Neuron (in vitro differentiated cells): ENCODE results near the gene USP6NL.

Source experiments
- H2AFZ ChIP-seq: one replicate; pipeline ENCODE4 v1.6.1; 2013; ENCODE audit warnings: low read depth, mild to moderate bottlenecking, inconsistent platforms, low read length, moderate library complexity
- H3K27me3 ChIP-seq: one replicate; pipeline ENCODE4 v1.6.1; 2013; ENCODE audit warnings: low read length; ENCODE audit not compliant: insufficient read depth
- H3K36me3 ChIP-seq: one replicate; pipeline ENCODE4 v1.6.1; 2013; ENCODE audit warnings: low read length; ENCODE audit not compliant: insufficient read depth
- H3K4me1 ChIP-seq: one replicate; pipeline ENCODE4 v1.6.1; 2013; ENCODE audit warnings: low read length; ENCODE audit not compliant: insufficient read depth
- H3K4me3 ChIP-seq: 2 replicates; pipeline ENCODE4 v1.5.1; 2013; ENCODE audit warnings: mild to moderate bottlenecking, low read length, moderate library complexity
- H3K9me3 ChIP-seq: one replicate; pipeline ENCODE4 v1.6.1; 2013; ENCODE audit warnings: low read length

Gene USP6NL

GRCh38 chr10:11462071-11462470 lies 149.4 kb downstream of the USP6NL start:
- no peaks in the 10 kb centered on the region for H3K9me3 ChIP-seq
- peaks cover 42% of the 10 kb centered on the region for H3K36me3 ChIP-seq
- no peaks in the 10 kb centered on the region for H3K4me1 ChIP-seq
- H3K4me3 ChIP-seq: no peak overlapping the region
- no peaks in the 10 kb centered on the region for H3K27me3 ChIP-seq
- no peak overlapping the region for H2AFZ ChIP-seq

GRCh38 chr10:11457336-11457735 lies 154.1 kb downstream of the USP6NL start:
- Histone ChIP-seq H3K4me1 (no peaks in the 10 kb centered on the region), H3K9me3 (no peaks in the 10 kb centered on the region), H3K27me3 (no peaks in the 10 kb centered on the region), H3K36me3 (peaks cover 21% of the 10 kb centered on the region), H2AFZ (no peak overlapping the region), H3K4me3 (no peak overlapping the region)

GRCh38 chr10:11454958-11455566 lies 156.4 kb downstream of the USP6NL start:
- H3K4me1 ChIP-seq: no peaks in the 10 kb centered on the region
- no peak overlapping the region for H3K4me3 ChIP-seq
- H3K9me3 ChIP-seq: no peaks in the 10 kb centered on the region
- H2AFZ ChIP-seq: no peak overlapping the region
- H3K36me3 ChIP-seq: peaks cover 5% of the 10 kb centered on the region
- H3K27me3 ChIP-seq: no peaks in the 10 kb centered on the region

- Histone ChIP-seq H3K36me3 (peaks cover 5% of the 10 kb centered on the region), H3K9me3 (no peaks in the 10 kb centered on the region), H2AFZ (no peak overlapping the region), H3K4me3 (no peak overlapping the region), H3K4me1 (no peaks in the 10 kb centered on the region), H3K27me3 (no peaks in the 10 kb centered on the region)
Observed at GRCh38 chr10:11454160-11454559, 157.3 kb downstream of the USP6NL start.

- Histone ChIP-seq H3K4me3 (no peak overlapping the region), H3K27me3 (no peaks in the 10 kb centered on the region), H3K36me3 (no peaks in the 10 kb centered on the region), H3K4me1 (peaks cover 5% of the 10 kb centered on the region), H3K9me3 (no peaks in the 10 kb centered on the region), H2AFZ (no peak overlapping the region)
Observed at GRCh38 chr10:11451640-11452260, 159.7 kb downstream of the USP6NL start.

GRCh38 chr10:11450427-11450826 lies 161.0 kb downstream of the USP6NL start:
- H3K9me3 ChIP-seq: no peaks in the 10 kb centered on the region
- peaks cover 5% of the 10 kb centered on the region for H3K4me1 ChIP-seq
- no peak overlapping the region for H3K4me3 ChIP-seq
- H2AFZ ChIP-seq: no peak overlapping the region
- no peaks in the 10 kb centered on the region for H3K27me3 ChIP-seq
- H3K36me3 ChIP-seq: no peaks in the 10 kb centered on the region

- H3K36me3 ChIP-seq: no peaks in the 10 kb centered on the region
- H3K4me1 ChIP-seq: peaks cover 5% of the 10 kb centered on the region
- no peak overlapping the region for H3K4me3 ChIP-seq
- no peaks in the 10 kb centered on the region for H3K9me3 ChIP-seq
- no peak overlapping the region for H2AFZ ChIP-seq
- H3K27me3 ChIP-seq: no peaks in the 10 kb centered on the region
Observed at GRCh38 chr10:11449761-11450160, 161.7 kb downstream of the USP6NL start.

- Histone ChIP-seq H2AFZ (no peak overlapping the region), H3K36me3 (no peaks in the 10 kb centered on the region), H3K9me3 (no peaks in the 10 kb centered on the region), H3K27me3 (no peaks in the 10 kb centered on the region), H3K4me3 (no peak overlapping the region), H3K4me1 (peaks cover 5% of the 10 kb centered on the region)
Observed at GRCh38 chr10:11448545-11449244, 162.8 kb downstream of the USP6NL start.

- no peaks in the 10 kb centered on the region for H3K9me3 ChIP-seq
- H3K36me3 ChIP-seq: no peaks in the 10 kb centered on the region
- H3K4me1 ChIP-seq: peaks cover 5% of the 10 kb centered on the region
- H3K4me3 ChIP-seq: no peak overlapping the region
- H3K27me3 ChIP-seq: no peaks in the 10 kb centered on the region
- H2AFZ ChIP-seq: no peak overlapping the region
Observed at GRCh38 chr10:11448190-11448544, 163.3 kb downstream of the USP6NL start.

GRCh38 chr10:11447586-11447985 lies 163.9 kb downstream of the USP6NL start:
- Histone ChIP-seq H3K9me3 (no peaks in the 10 kb centered on the region), H3K27me3 (no peaks in the 10 kb centered on the region), H3K4me1 (peaks cover 5% of the 10 kb centered on the region), H3K36me3 (no peaks in the 10 kb centered on the region), H3K4me3 (no peak overlapping the region), H2AFZ (no peak overlapping the region)

GRCh38 chr10:11446864-11447263 lies 164.6 kb downstream of the USP6NL start:
- H3K4me1 ChIP-seq: peaks cover 5% of the 10 kb centered on the region
- H3K4me3 ChIP-seq: no peak overlapping the region
- no peaks in the 10 kb centered on the region for H3K36me3 ChIP-seq
- H2AFZ ChIP-seq: no peak overlapping the region
- H3K27me3 ChIP-seq: no peaks in the 10 kb centered on the region
- H3K9me3 ChIP-seq: no peaks in the 10 kb centered on the region

GRCh38 chr10:11446133-11446532 lies 165.3 kb downstream of the USP6NL start:
- no peaks in the 10 kb centered on the region for H3K36me3 ChIP-seq
- H3K4me3 ChIP-seq: no peak overlapping the region
- no peaks in the 10 kb centered on the region for H3K9me3 ChIP-seq
- H3K27me3 ChIP-seq: no peaks in the 10 kb centered on the region
- H2AFZ ChIP-seq: no peak overlapping the region
- peaks cover 5% of the 10 kb centered on the region for H3K4me1 ChIP-seq

- peaks cover 17% of the 10 kb centered on the region for H3K4me1 ChIP-seq
- no peaks in the 10 kb centered on the region for H3K36me3 ChIP-seq
- no peaks in the 10 kb centered on the region for H3K27me3 ChIP-seq
- no peak overlapping the region for H2AFZ ChIP-seq
- no peaks in the 10 kb centered on the region for H3K9me3 ChIP-seq
- H3K4me3 ChIP-seq: no peak overlapping the region
Observed at GRCh38 chr10:11444531-11445228, 166.8 kb downstream of the USP6NL start.
